ENCODE measurements around the gene SARM1. TPM values are rescaled to one million over a fixed set of nuclear protein-coding genes. Genes with fewer than 3 reads are reported as not detected.

The SARM1 gene
- total RNA-seq, 1 donor: 5.8 TPM

- Histone ChIP-seq H3K27ac (ENCODE audit: low read depth, low read length) (no peak overlapping the region), H3K4me3 (ENCODE audit: insufficient read depth, low read length) (no peak overlapping the region), H3K9me3 (ENCODE audit: low read depth, low read length) (no peaks in the 10 kb centered on the region), H3K27me3 (ENCODE audit: insufficient read depth, low read length) (no peaks in the 10 kb centered on the region), H3K36me3 (ENCODE audit: insufficient read depth, low read length) (no peaks in the 10 kb centered on the region), H3K4me2 (ENCODE audit: insufficient read depth, low read length) (no peak overlapping the region), H3K79me2 (ENCODE audit: insufficient read depth, low read length) (no peaks in the 10 kb centered on the region), H4K20me1 (ENCODE audit: insufficient read depth, low read length) (no peaks in the 10 kb centered on the region), H3K4me1 (ENCODE audit: insufficient read depth, low read length) (no peaks in the 10 kb centered on the region), H2AFZ (ENCODE audit: low read length) (no peak overlapping the region)
- no peak for DNase-seq (ENCODE audit: insufficient read length, low spot score, missing footprints)
- TF ChIP-seq, protein P1, sequence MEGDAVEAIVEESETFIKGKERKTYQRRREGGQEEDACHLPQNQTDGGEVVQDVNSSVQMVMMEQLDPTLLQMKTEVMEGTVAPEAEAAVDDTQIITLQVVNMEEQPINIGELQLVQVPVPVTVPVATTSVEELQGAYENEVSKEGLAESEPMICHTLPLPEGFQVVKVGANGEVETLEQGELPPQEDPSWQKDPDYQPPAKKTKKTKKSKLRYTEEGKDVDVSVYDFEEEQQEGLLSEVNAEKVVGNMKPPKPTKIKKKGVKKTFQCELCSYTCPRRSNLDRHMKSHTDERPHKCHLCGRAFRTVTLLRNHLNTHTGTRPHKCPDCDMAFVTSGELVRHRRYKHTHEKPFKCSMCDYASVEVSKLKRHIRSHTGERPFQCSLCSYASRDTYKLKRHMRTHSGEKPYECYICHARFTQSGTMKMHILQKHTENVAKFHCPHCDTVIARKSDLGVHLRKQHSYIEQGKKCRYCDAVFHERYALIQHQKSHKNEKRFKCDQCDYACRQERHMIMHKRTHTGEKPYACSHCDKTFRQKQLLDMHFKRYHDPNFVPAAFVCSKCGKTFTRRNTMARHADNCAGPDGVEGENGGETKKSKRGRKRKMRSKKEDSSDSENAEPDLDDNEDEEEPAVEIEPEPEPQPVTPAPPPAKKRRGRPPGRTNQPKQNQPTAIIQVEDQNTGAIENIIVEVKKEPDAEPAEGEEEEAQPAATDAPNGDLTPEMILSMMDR (IDR thresholded peaks at IDR 0.05; ENCODE audit: extremely low read depth, low read depth, low read length): no peak
Measured at GRCh38 chr17:28381141-28381825, 9.8 kb downstream of the SARM1 start.

- H3K27ac ChIP-seq (ENCODE audit: low read depth, low read length): no peak overlapping the region
- no peaks in the 10 kb centered on the region for H4K20me1 ChIP-seq (ENCODE audit: insufficient read depth, low read length)
- no peak overlapping the region for H2AFZ ChIP-seq (ENCODE audit: low read length)
- peak overlapping the region; percentile 28 for H3K4me3 ChIP-seq (ENCODE audit: insufficient read depth, low read length)
- H3K4me2 ChIP-seq (ENCODE audit: insufficient read depth, low read length): peak overlapping the region; percentile 36
- TF ChIP-seq, protein P1 (IDR thresholded peaks at IDR 0.05; ENCODE audit: extremely low read depth, low read depth, low read length): no peak
- H3K79me2 ChIP-seq (ENCODE audit: insufficient read depth, low read length): no peaks in the 10 kb centered on the region
- no peaks in the 10 kb centered on the region for H3K4me1 ChIP-seq (ENCODE audit: insufficient read depth, low read length)
- DNase-seq (ENCODE audit: insufficient read length, low spot score, missing footprints): no peak
- H3K27me3 ChIP-seq (ENCODE audit: insufficient read depth, low read length): no peaks in the 10 kb centered on the region
- H3K9me3 ChIP-seq (ENCODE audit: low read depth, low read length): no peaks in the 10 kb centered on the region
- H3K36me3 ChIP-seq (ENCODE audit: insufficient read depth, low read length): no peaks in the 10 kb centered on the region
Measured at GRCh38 chr17:28384281-28385036, 13.0 kb downstream of the SARM1 start.

DNA sequence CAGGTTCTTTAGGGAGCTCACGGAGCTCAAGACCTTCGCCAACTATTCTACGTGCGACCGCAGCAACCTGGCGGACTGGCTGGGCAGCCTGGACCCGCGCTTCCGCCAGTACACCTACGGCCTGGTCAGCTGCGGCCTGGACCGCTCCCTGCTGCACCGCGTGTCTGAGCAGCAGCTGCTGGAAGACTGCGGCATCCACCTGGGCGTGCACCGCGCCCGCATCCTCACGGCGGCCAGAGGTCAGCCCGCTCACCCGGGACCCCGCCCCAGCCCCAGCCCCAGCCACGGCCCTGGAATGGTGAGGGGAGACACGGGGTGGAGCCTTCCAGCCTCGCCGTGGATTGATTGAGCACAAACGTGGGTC is 13.5 kb downstream of the SARM1 start:
- Histone ChIP-seq H2AFZ (ENCODE audit: low read length) (no peak overlapping the region), H3K4me2 (ENCODE audit: insufficient read depth, low read length) (no peak overlapping the region), H3K4me3 (ENCODE audit: insufficient read depth, low read length) (no peak overlapping the region), H3K9me3 (ENCODE audit: low read depth, low read length) (no peaks in the 10 kb centered on the region), H3K27ac (ENCODE audit: low read depth, low read length) (no peak overlapping the region), H3K27me3 (ENCODE audit: insufficient read depth, low read length) (no peaks in the 10 kb centered on the region), H4K20me1 (ENCODE audit: insufficient read depth, low read length) (peaks cover 3% of the 10 kb centered on the region), H3K79me2 (ENCODE audit: insufficient read depth, low read length) (no peaks in the 10 kb centered on the region), H3K4me1 (ENCODE audit: insufficient read depth, low read length) (no peaks in the 10 kb centered on the region), H3K36me3 (ENCODE audit: insufficient read depth, low read length) (no peaks in the 10 kb centered on the region)
- no peak for DNase-seq (ENCODE audit: insufficient read length, low spot score, missing footprints)
- TF ChIP-seq, protein P1 (IDR thresholded peaks at IDR 0.05; ENCODE audit: extremely low read depth, low read depth, low read length): no peak

- no peaks in the 10 kb centered on the region for H3K27me3 ChIP-seq (ENCODE audit: insufficient read depth, low read length)
- DNase-seq (ENCODE audit: insufficient read length, low spot score, missing footprints): no peak
- H3K4me2 ChIP-seq (ENCODE audit: insufficient read depth, low read length): no peak overlapping the region
- H3K79me2 ChIP-seq (ENCODE audit: insufficient read depth, low read length): no peaks in the 10 kb centered on the region
- H3K4me3 ChIP-seq (ENCODE audit: insufficient read depth, low read length): no peak overlapping the region
- H3K27ac ChIP-seq (ENCODE audit: low read depth, low read length): no peak overlapping the region
- H4K20me1 ChIP-seq (ENCODE audit: insufficient read depth, low read length): peaks cover 3% of the 10 kb centered on the region
- H3K9me3 ChIP-seq (ENCODE audit: low read depth, low read length): no peaks in the 10 kb centered on the region
- no peaks in the 10 kb centered on the region for H3K4me1 ChIP-seq (ENCODE audit: insufficient read depth, low read length)
- TF ChIP-seq, protein P1 (IDR thresholded peaks at IDR 0.05; ENCODE audit: extremely low read depth, low read depth, low read length): no peak
- no peaks in the 10 kb centered on the region for H3K36me3 ChIP-seq (ENCODE audit: insufficient read depth, low read length)
- no peak overlapping the region for H2AFZ ChIP-seq (ENCODE audit: low read length)
Measured at GRCh38 chr17:28385406-28385805, 13.9 kb downstream of the SARM1 start.
